NCI-H146 treated with DMSO at 0.1 percent for 48 hours (cell line): ENCODE measurements around the gene UBR3.
"Not testable (repeated sequence)": the region's sequence is repeated elsewhere in the genome, so short reads cannot be mapped to it uniquely, and the experiment has no call there.

Experiments
- DNase-seq: peaks from one replicate; lab custom pipeline; 2025; ENCODE audit not compliant: unreplicated experiment; lab: John Stamatoyannopoulos, UW

UBR3 gene

GRCh38 chr2:169827272-169828140, at the start of gene UBR3:
TSS of gene UBR3 (plus strand) at chr2:169827454. CDS start at chr2:169827508, 54 bp downstream.
- DNase-seq: peak; percentile 66

- DNase-seq: no peak
These were observed 48.8 kb upstream of the UBR3 start for GRCh38 chr2:169778446-169778845.

DNA sequence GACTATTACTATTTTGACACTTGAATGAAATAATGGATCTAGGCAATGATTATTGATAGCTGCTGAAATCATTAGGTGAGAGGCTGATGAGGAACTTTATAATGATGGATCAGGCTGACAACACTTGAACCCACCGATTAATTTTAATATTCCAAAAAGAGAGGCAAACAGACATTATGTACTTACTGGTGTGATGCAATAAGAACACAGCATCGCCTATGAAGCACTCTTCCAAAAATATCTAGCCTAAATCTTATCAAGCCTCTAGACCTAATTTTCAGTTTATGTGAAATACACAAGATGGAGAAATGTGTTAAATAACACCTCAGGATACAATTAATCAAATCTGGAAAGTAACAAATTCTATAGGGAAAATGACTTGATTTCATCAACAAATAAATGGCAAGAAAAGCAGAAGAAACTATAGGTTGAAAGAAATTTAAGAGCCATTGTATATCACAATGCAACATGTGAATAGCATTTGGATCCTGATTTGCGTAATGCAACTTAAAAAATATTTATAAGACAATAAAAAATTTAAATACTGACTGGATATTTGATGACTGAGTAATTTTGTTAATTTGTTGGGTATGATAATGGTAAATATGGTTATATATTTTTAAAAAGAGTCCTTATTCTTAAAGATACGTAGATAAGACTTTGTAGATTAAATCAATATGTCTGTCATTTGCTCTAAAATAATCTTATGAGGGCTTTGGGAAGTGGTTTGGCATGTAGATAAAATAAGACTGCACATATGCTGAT, 45.8 kb upstream of the UBR3 start:
- no peak for DNase-seq

GRCh38 chr2:169782513-169782912, 44.7 kb upstream of the UBR3 start:
- no peak for DNase-seq

GRCh38 chr2:169790581-169790980, 36.7 kb upstream of the UBR3 start:
- DNase-seq: no peak

DNA sequence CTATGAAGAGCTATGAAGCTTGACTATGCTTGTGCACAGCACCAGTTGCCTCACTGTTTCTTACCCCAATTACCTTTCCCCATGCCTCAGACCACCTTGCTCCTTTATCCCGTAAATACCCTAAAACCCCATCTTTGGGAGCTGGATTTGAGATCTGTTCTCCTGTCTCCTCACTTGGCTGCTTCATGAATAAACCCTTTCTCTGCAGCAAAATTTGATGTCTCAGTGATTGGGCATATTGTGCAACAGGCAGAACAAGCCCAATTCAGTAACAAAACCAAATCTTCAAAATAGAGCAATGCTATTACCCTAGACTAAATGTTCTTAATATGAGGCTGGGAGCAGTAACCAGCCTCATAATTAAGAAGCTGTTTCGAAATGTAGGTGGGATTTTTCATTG, 32.1 kb upstream of the UBR3 start:
- no peak for DNase-seq

- DNase-seq: no peak
These were observed 30.8 kb upstream of the UBR3 start for GRCh38 chr2:169796441-169796840.

- no peak for DNase-seq
These were observed 29.7 kb upstream of the UBR3 start for GRCh38 chr2:169797601-169798000.

DNA sequence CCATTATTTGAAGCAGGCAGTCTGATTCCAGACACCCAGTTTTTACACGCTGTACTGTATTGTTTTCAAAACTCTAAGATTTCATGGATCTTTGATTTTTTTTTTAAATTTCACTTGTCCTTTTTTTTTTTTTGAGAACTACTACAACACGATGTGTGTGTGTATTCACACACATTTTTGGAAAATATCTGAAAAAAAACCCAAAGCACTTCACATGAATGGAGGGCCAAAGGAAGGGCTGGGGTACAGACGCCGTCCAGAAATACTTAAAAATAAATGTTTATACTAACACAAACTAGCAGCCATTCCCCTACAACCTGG, 28.9 kb upstream of the UBR3 start:
- no peak for DNase-seq

GRCh38 chr2:169798718-169799592, 28.3 kb upstream of the UBR3 start, which contains the start of gene SSB:
TSS of gene SSB (plus strand) at chr2:169798871. CDS start at chr2:169800961, 2,090 bp downstream.
- DNase-seq: peak; percentile 57

GRCh38 chr2:169803480-169803879, 23.8 kb upstream of the UBR3 start:
- no peak for DNase-seq

- no peak for DNase-seq
These were observed 20.7 kb upstream of the UBR3 start for GRCh38 chr2:169806586-169806985.

GRCh38 chr2:169808221-169808620, 19.0 kb upstream of the UBR3 start:
- no peak for DNase-seq

- no peak for DNase-seq
These were observed 11.4 kb upstream of the UBR3 start for GRCh38 chr2:169815849-169816248.

DNA sequence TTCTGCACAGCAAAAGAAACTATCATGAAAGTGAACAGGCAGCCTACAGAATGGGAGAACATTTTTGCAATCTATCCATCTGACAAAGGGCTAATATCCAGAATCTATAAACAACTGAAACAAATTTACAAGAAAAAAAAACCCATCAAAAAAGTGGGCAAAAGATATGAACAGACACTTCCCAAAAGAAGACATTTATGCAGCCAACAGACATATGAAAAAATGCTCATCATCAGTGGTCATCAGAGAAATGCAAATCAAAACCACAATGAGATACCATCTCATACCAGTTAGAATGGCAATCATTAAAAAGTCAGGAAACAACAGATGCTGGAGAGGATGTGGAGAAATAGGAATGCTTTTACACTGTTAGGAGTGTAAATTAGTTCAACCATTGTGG, 10.3 kb upstream of the UBR3 start:
- not testable (repeated sequence) for DNase-seq

DNA sequence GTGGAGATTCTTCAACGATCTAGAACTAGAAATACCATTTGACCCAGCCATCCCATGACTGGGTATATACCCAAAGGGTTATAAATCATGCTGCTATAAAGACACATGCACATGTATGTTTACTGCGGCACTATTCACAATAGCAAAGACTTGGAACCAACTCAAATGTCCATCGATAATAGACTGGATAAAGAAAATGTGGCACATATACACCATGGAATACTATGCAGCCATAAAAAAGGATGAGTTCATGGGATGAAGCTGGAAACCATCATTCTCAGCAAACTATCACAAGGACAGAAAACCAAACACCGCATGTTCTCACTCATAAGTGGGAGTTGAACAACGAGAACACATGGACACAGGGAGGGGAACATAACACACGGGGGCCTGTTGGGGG, 9.9 kb upstream of the UBR3 start:
- not testable (repeated sequence) for DNase-seq

DNA sequence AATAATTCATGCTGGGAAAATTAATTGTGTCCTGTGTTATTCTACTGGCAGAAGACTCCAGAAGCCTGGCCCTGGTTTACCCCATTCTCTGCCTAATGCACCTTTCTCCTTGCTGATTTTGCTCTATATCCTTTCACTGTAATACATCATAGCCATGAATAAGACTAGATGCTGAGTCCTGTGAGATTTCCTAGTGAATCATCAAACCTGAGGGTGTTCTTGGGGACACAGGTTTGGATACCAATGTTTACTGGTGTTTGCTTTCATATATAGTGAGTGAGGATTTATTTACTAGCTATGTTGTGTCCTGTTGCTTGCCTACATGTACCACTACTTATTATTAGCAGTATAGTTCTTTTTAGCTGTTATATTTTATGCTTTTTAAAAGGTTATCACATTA, 9.0 kb upstream of the UBR3 start:
- no peak for DNase-seq

DNA sequence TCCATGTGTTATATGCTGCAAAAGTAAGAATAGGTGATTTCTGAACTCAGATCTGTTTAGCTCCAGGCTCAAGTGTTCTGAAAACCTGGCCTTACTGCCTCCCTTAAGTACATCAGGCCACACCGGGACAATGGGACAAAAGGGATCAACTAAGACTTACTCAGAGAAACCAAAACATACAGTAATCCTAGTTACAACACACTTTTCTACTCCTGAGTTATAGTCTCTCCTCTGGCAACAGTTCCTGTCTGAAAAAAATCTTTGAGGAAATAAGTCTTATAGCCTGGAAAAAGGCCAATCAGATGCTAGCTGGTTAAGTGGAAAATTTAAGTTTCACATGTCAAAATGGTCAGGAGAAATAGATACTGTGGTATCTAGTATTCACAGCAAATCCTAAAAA, 8.1 kb upstream of the UBR3 start:
- no peak for DNase-seq

- DNase-seq: not testable (repeated sequence)
These were observed 7.2 kb upstream of the UBR3 start for GRCh38 chr2:169820101-169820500.

GRCh38 chr2:169822036-169822435, 5.2 kb upstream of the UBR3 start:
- DNase-seq: no peak

- DNase-seq: no peak
These were observed 4.4 kb upstream of the UBR3 start for GRCh38 chr2:169822785-169823392.
